Pancreas (tissue), 10 donors: ENCODE data around the gene IFIH1. TPM values are rescaled to one million over a fixed set of nuclear protein-coding genes. Genes with fewer than 3 reads are reported as not detected.

Experiments used
- ATAC-seq, 4 donors: fragments of 200-7000 bp; cut with Tn5 transposase; one replicate each; pipeline versions ENCODE4 v1.8.0 to v1.9.1; 2020; ENCODE audit warnings: mild to moderate bottlenecking in 4 of 4, moderate library complexity in 4 of 4
- DNase-seq, 6 donors: peaks; one replicate each; pipeline ENCODE4 v3.0.0-alpha.2; 2020
- FAIRE-seq: peaks from 2 replicates; lab custom pipeline; 2012; peaks lifted over from hg19 to GRCh38; lab: Jason Lieb, UNC
- H3K27ac ChIP-seq, 4 donors: fragments of 200-600 bp; sonication (generic); 1 replicate in 3 of 4; 2 replicates in 1 of 4; pipeline versions ENCODE4 v1.5.0 to v1.8.0; 2020
- H3K27me3 ChIP-seq, 4 donors: fragments of 200-600 bp; one replicate each; pipeline ENCODE4 v1.8.0; 2021
- H3K36me3 ChIP-seq, 3 donors: fragments of 200-600 bp; sonication (generic) in 1 of 3; one replicate each; pipeline versions ENCODE4 v1.5.0 to v1.8.0; 2020 to 2021
- H3K4me1 ChIP-seq, 3 donors: fragments of 200-600 bp; one replicate each; pipeline ENCODE4 v1.8.0; 2021
- H3K4me3 ChIP-seq, 4 donors: fragments of 200-600 bp; sonication (generic) in 2 of 4; one replicate each; pipeline versions ENCODE4 v1.5.0 to v1.8.0; 2020 to 2021
- H3K9me3 ChIP-seq, 4 donors: fragments of 200-600 bp; one replicate each; pipeline ENCODE4 v1.8.0; 2021
- CTCF ChIP-seq, 4 donors: fragments of 200-600 bp; sonication (generic) in 3 of 4; IDR thresholded peaks; one replicate each; pipeline versions ENCODE4 v1.5.0 to v1.8.0; 2021; ENCODE audit warnings: antibody characterized with exemption in 4 of 4
- WGBS, 2 donors: extraction: QIAGEN DNeasy Blood & Tissue Kit; methylation state at CpG; one replicate each; pipeline ENCODE4 v1.1.7; 2013; 5-methylcytosine and 5-hydroxymethylcytosine counted together
- intact Hi-C, 3 donors: fragments of 100-400 bp; cut with DNase I; formaldehyde crosslinking; loops; one replicate each; pipeline versions ENCODE4 v1.11.1 to v1.14.2; 2022
- polyA plus RNA-seq, 2 donors: library from polyadenylated mRNA; stranded (reverse); fragments of 200-250 nt; gene quantifications; one replicate each; pipeline ENCODE4 v1.2.3, GENCODE V29; 2013
- total RNA-seq, 6 donors: library from RNA; stranded (reverse); fragmentation: NEBNext Ultra II Directional in 4 of 6; extraction: Animal tissue kit (Norgen Biotek cat#: 25700) in 4 of 6; gene quantifications; one replicate each; pipeline versions ENCODE4 v1.2.1 to v1.2.4, GENCODE V29; 2021 to 2023
- donor health status: healthy with polysubstance abuse.
- donor health status: DM: no; HTN: no; CAD: no; lungs with moderate emphysema.
- donor health status: DM: no; HTN: no; CAD: no.
- donor health status: control.
- donor health status: control.
- donor health status: Bipolar disorder and iron deficiency.
- donor health status: DM: yes; HTN: yes; CAD: no.
- donor health status: DM: no; HTN: no; CAD: no.
- donor health status: DM: no; HTN: no; CAD: no.
- donor health status: DM: yes; HTN: yes; CAD: no.

Gene IFIH1
- total and polyA plus RNA-seq, 8 donors = 5.7 to 19.5 (median 7.3) TPM

- no peaks in the 10 kb centered on the region for H3K9me3 ChIP-seq
- FAIRE-seq (no peak), ATAC-seq (no peak), DNase-seq (no peak)
- no peaks in the 10 kb centered on the region for H3K36me3 ChIP-seq
- no peak for TF ChIP-seq CTCF (IDR thresholded peaks at IDR 0.05)
- no peaks in the 10 kb centered on the region for H3K4me1 ChIP-seq
- WGBS, 2 donors = 89 to 94% methylated on average over 2 of the region's 2 CpGs
- no peak overlapping the region for H3K4me3 ChIP-seq
- H3K27me3 ChIP-seq = no peaks in the 10 kb centered on the region
- H3K27ac ChIP-seq = no peak overlapping the region
- intact Hi-C loops = no loop called here
These were observed 66.3 kb downstream of the IFIH1 start for GRCh38 chr2:162252153-162252552.

- Histone ChIP-seq H3K36me3 (no peaks in the 10 kb centered on the region), H3K4me1 (peaks cover 0 to 8% (median 0%) of the 10 kb centered on the region in 3 donors), H3K4me3 (no peak overlapping the region), H3K9me3 (no peaks in the 10 kb centered on the region), H3K27me3 (no peaks in the 10 kb centered on the region), H3K27ac (no peak overlapping the region)
- intact Hi-C loops = no loop called here
- no peak for ATAC-seq
- FAIRE-seq = no peak
- DNase-seq = no peak
- no peak for TF ChIP-seq CTCF (IDR thresholded peaks at IDR 0.05)
These were observed 72.7 kb downstream of the IFIH1 start for GRCh38 chr2:162245781-162246180.

- Histone ChIP-seq H3K27ac (peak overlapping the region in 2 of 4 donors; percentile 37 to 42), H3K36me3 (no peaks in the 10 kb centered on the region), H3K27me3 (no peaks in the 10 kb centered on the region), H3K9me3 (no peaks in the 10 kb centered on the region), H3K4me3 (no peak overlapping the region), H3K4me1 (peaks cover 0 to 8% (median 0%) of the 10 kb centered on the region in 3 donors)
- peak in 2 of 4 donors; percentile 28 to 48 for ATAC-seq
- FAIRE-seq = no peak
- 78 to 79% methylated on average over 1 of the region's 1 CpG for WGBS, 2 donors
- no peak for TF ChIP-seq CTCF (IDR thresholded peaks at IDR 0.05)
- intact Hi-C loops = no loop called here
- no peak for DNase-seq
These were observed 73.4 kb downstream of the IFIH1 start for GRCh38 chr2:162245061-162245460.

- Histone ChIP-seq H3K9me3 (no peaks in the 10 kb centered on the region), H3K4me3 (no peak overlapping the region), H3K4me1 (peaks cover 0 to 8% (median 0%) of the 10 kb centered on the region in 3 donors), H3K27me3 (no peaks in the 10 kb centered on the region), H3K36me3 (no peaks in the 10 kb centered on the region), H3K27ac (peak overlapping the region in 2 of 4 donors; percentile 37 to 42)
- TF ChIP-seq CTCF (IDR thresholded peaks at IDR 0.05) = no peak
- WGBS, 2 donors = 65 to 71% methylated on average over 2 of the region's 2 CpGs
- FAIRE-seq = no peak
- intact Hi-C loops = no loop called here
- peak in 1 of 6 donors; percentile 22 for DNase-seq
- ATAC-seq = peak in 3 of 4 donors; percentile 52 to 84 (median 80)
These were observed 73.9 kb downstream of the IFIH1 start for GRCh38 chr2:162244541-162245031.

GRCh38 chr2:162243715-162244114 lies 74.8 kb downstream of the IFIH1 start:
- intact Hi-C loops = no loop called here
- Histone ChIP-seq H3K4me1 (peaks cover 0 to 8% (median 0%) of the 10 kb centered on the region in 3 donors), H3K27me3 (no peaks in the 10 kb centered on the region), H3K9me3 (no peaks in the 10 kb centered on the region), H3K4me3 (no peak overlapping the region), H3K27ac (peak overlapping the region in 2 of 4 donors; percentile 13 to 30), H3K36me3 (no peaks in the 10 kb centered on the region)
- no peak for DNase-seq
- no peak for ATAC-seq
- WGBS, 2 donors = 78 to 87% methylated on average over 1 of the region's 1 CpG
- no peak for FAIRE-seq
- no peak for TF ChIP-seq CTCF (IDR thresholded peaks at IDR 0.05)
